Mesendoderm (in vitro differentiated cells): ENCODE measurements around the gene KDM5B.
"Not testable (repeated sequence)": the region's sequence is repeated elsewhere in the genome, so short reads cannot be mapped to it uniquely, and the experiment has no call there.

Source experiments
- DNase-seq: peaks from one replicate; pipeline ENCODE4 v3.0.0; 2013
- H2AK5ac ChIP-seq: 2 replicates; pipeline ENCODE4 v1.6.1; 2013; ENCODE audit warnings: low read length, inconsistent platforms
- H2BK120ac ChIP-seq: 2 replicates; pipeline ENCODE4 v1.6.1; 2013; ENCODE audit warnings: low read depth, mild to moderate bottlenecking, low read length, moderate library complexity, mixed read lengths
- H2BK15ac ChIP-seq: replicated peaks from 2 replicates; pipeline ENCODE4 v1.6.1; 2013; ENCODE audit warnings: low read depth, mild to moderate bottlenecking, moderate library complexity
- H2BK5ac ChIP-seq: 2 replicates; pipeline ENCODE4 v1.6.1; 2013; ENCODE audit warnings: low read length, inconsistent platforms
- H3K18ac ChIP-seq: 2 replicates; pipeline ENCODE4 v1.6.1; 2013; ENCODE audit warnings: mild to moderate bottlenecking, low read length, mixed read lengths
- H3K23ac ChIP-seq: one replicate; pipeline ENCODE4 v1.6.1; 2013; ENCODE audit warnings: low read length
- H3K27ac ChIP-seq: 2 replicates; pipeline ENCODE4 v1.5.1; 2013; ENCODE audit warnings: low read depth, mild to moderate bottlenecking, inconsistent platforms, low read length, moderate library complexity
- H3K27me3 ChIP-seq: 2 replicates; pipeline ENCODE4 v1.6.1; 2013; ENCODE audit warnings: low read length, control low read depth, mild to moderate bottlenecking, inconsistent platforms; ENCODE audit not compliant: insufficient read depth, poor library complexity
- H3K36me3 ChIP-seq: 2 replicates; pipeline ENCODE4 v1.6.1; 2013; ENCODE audit warnings: low read length, inconsistent platforms; ENCODE audit not compliant: control insufficient read depth, insufficient read depth
- H3K4ac ChIP-seq: one replicate; pipeline ENCODE4 v1.6.1; 2013; ENCODE audit warnings: low read depth, mild to moderate bottlenecking, low read length, moderate library complexity
- H3K4me1 ChIP-seq: 2 replicates; pipeline ENCODE4 v1.6.1; 2013; ENCODE audit warnings: low read depth, low read length, inconsistent platforms; ENCODE audit not compliant: control insufficient read depth
- H3K4me2 ChIP-seq: 2 replicates; pipeline ENCODE4 v1.6.1; 2013; ENCODE audit warnings: low read length
- H3K4me3 ChIP-seq: 2 replicates; pipeline ENCODE4 v1.5.1; 2013; ENCODE audit warnings: mild to moderate bottlenecking, low read length
- H3K56ac ChIP-seq: one replicate; pipeline ENCODE4 v1.6.1; 2013; ENCODE audit warnings: low read length
- H3K79me1 ChIP-seq: 2 replicates; pipeline ENCODE4 v1.6.1; 2013; ENCODE audit warnings: low read length, inconsistent platforms
- H3K79me2 ChIP-seq: 2 replicates; pipeline ENCODE4 v1.6.1; 2013; ENCODE audit warnings: mild to moderate bottlenecking, low read length; ENCODE audit not compliant: control insufficient read depth, insufficient read depth
- H3K9ac ChIP-seq: 2 replicates; pipeline ENCODE4 v1.6.1; 2013; ENCODE audit warnings: low read length, inconsistent platforms
- H4K5ac ChIP-seq: one replicate; pipeline ENCODE4 v1.6.1; 2013; ENCODE audit warnings: low read length
- H4K8ac ChIP-seq: one replicate; pipeline ENCODE4 v1.6.1; 2013; ENCODE audit warnings: low read depth, mild to moderate bottlenecking, control low read depth, low read length, moderate library complexity
- WGBS: extraction: QIAGEN DNeasy Blood & Tissue Kit; methylation state at CpG from one replicate; pipeline ENCODE4 v1.1.7; 2013; ENCODE audit warnings: low lambda C conversion rate, missing lambda C conversion rate; ENCODE audit not compliant: insufficient coverage; ENCODE audit errors: extremely low coverage; 5-methylcytosine and 5-hydroxymethylcytosine counted together

KDM5B gene

DNA sequence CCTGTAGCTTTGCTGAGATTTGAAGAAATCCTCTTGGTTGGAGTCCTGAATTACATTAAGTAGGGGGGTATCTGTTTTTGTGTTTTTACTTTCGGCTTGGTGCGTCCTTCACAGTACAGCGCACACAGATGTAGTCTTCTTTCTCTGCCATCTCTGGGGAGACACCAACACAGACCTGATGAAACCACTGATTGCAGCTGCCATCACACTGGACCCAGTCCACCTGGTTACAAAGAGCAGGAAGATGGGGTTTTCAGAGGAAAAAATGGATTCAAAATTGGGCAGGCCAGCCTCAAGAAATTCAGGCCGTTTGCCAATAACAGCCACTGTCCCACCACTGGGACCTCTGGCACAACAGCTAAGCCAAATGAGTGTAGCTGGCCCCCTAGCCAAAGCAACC lies 79.3 kb downstream of the KDM5B start:
- no peak overlapping the region for H3K23ac ChIP-seq
- no peaks in the 10 kb centered on the region for H3K4me1 ChIP-seq
- H3K9ac ChIP-seq: no peak overlapping the region
- H3K4me2 ChIP-seq: no peak overlapping the region
- H3K36me3 ChIP-seq: peaks cover 31% of the 10 kb centered on the region
- DNase-seq: no peak
- H2AK5ac ChIP-seq: no peak overlapping the region
- H3K79me1 ChIP-seq: no peaks in the 10 kb centered on the region
- H2BK5ac ChIP-seq: no peak overlapping the region
- H3K18ac ChIP-seq: no peak overlapping the region
- H4K5ac ChIP-seq: no peak overlapping the region
- no peak overlapping the region for H3K27ac ChIP-seq
- no peak overlapping the region for H4K8ac ChIP-seq
- no peaks in the 10 kb centered on the region for H3K27me3 ChIP-seq
- no peak overlapping the region for H3K56ac ChIP-seq
- H3K79me2 ChIP-seq: no peaks in the 10 kb centered on the region
- no peak overlapping the region for H2BK15ac ChIP-seq
- no peak overlapping the region for H2BK120ac ChIP-seq
- no peak overlapping the region for H3K4me3 ChIP-seq
- no CpG with 5 or more reads among the region's 4 CpGs for WGBS
- H3K4ac ChIP-seq: no peak overlapping the region

GRCh38 chr1:202725526-202725925 lies 82.7 kb downstream of the KDM5B start:
- Histone ChIP-seq H4K8ac (no peak overlapping the region), H2AK5ac (no peak overlapping the region), H3K18ac (no peak overlapping the region), H4K5ac (no peak overlapping the region), H3K23ac (no peak overlapping the region), H3K4ac (no peak overlapping the region), H3K27ac (no peak overlapping the region), H3K4me1 (no peaks in the 10 kb centered on the region), H3K27me3 (no peaks in the 10 kb centered on the region), H3K4me3 (no peak overlapping the region), H3K36me3 (peaks cover 16% of the 10 kb centered on the region), H2BK5ac (no peak overlapping the region), H3K56ac (no peak overlapping the region), H3K79me1 (no peaks in the 10 kb centered on the region), H3K4me2 (no peak overlapping the region), H3K79me2 (no peaks in the 10 kb centered on the region), H3K9ac (no peak overlapping the region), H2BK15ac (no peak overlapping the region), H2BK120ac (no peak overlapping the region)
- no peak for DNase-seq
- WGBS: no CpG with 5 or more reads among the region's 3 CpGs

DNA sequence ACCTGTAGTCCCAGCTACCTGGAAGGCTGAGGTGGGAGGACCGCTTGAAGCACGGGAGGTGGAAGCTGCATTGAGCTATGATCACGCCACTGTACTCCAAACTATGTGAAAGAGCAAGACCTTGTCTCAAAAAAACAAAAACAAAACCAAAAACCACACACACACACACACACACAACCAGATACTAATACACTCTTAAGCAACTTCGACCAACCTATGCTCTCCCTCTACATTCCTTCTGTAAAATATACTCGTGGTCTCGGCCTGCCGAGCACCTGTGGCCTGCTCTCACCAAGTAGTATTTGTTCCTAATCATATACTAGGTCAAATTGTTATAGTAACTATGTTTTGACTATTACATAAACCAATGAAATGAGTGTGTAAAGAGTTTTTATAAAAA lies 84.5 kb downstream of the KDM5B start:
- Histone ChIP-seq H2BK15ac (no peak overlapping the region), H2AK5ac (no peak overlapping the region), H3K27me3 (no peaks in the 10 kb centered on the region), H3K18ac (no peak overlapping the region), H3K4me3 (no peak overlapping the region), H3K27ac (no peak overlapping the region), H3K79me2 (no peaks in the 10 kb centered on the region), H2BK120ac (no peak overlapping the region), H3K4me1 (no peaks in the 10 kb centered on the region), H3K4me2 (no peak overlapping the region), H3K56ac (no peak overlapping the region), H3K23ac (no peak overlapping the region), H4K8ac (no peak overlapping the region), H3K79me1 (no peaks in the 10 kb centered on the region), H3K4ac (no peak overlapping the region), H3K9ac (no peak overlapping the region), H4K5ac (no peak overlapping the region), H2BK5ac (no peak overlapping the region), H3K36me3 (peaks cover 5% of the 10 kb centered on the region)
- DNase-seq: no peak
- WGBS: no CpG with 5 or more reads among the region's 7 CpGs

GRCh38 chr1:202723046-202723445 lies 85.2 kb downstream of the KDM5B start:
- H3K23ac ChIP-seq, H2BK5ac ChIP-seq, H3K79me2 ChIP-seq, H3K36me3 ChIP-seq, H3K4me3 ChIP-seq, H3K4ac ChIP-seq, H3K9ac ChIP-seq, H2AK5ac ChIP-seq, H3K56ac ChIP-seq, H3K4me2 ChIP-seq, H2BK15ac ChIP-seq, H3K79me1 ChIP-seq, H2BK120ac ChIP-seq, H3K27ac ChIP-seq, H4K8ac ChIP-seq, H4K5ac ChIP-seq, H3K27me3 ChIP-seq, DNase-seq, H3K4me1 ChIP-seq, H3K18ac ChIP-seq: not testable (repeated sequence)
- no CpG with 5 or more reads among the region's 6 CpGs for WGBS

DNA sequence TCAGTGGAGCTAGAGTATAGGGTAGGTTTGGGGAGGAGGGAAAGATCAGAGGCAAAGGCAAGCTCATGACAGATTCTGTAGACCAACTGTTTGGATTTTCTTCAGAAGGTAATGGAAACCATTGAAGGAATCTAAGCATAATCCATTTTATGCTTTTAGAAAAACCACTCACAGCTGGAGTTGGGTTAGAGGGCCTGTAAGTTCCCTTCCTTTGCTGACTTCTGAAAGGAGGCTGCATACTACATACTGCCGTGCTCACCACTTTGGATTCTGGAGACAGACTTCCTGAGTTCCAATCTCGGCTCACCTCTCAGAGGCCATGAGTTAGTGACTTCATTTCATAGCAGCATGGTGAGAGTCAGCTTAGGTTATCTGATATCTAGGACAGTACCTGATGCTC lies 91.6 kb downstream of the KDM5B start:
- Histone ChIP-seq H3K27ac (no peak overlapping the region), H3K56ac (no peak overlapping the region), H4K8ac (no peak overlapping the region), H3K79me2 (no peaks in the 10 kb centered on the region), H2AK5ac (no peak overlapping the region), H3K36me3 (no peaks in the 10 kb centered on the region), H2BK15ac (no peak overlapping the region), H2BK120ac (no peak overlapping the region), H3K27me3 (no peaks in the 10 kb centered on the region), H3K23ac (no peak overlapping the region), H3K4me3 (no peak overlapping the region), H3K4ac (no peak overlapping the region), H4K5ac (no peak overlapping the region), H3K4me1 (no peaks in the 10 kb centered on the region), H3K18ac (no peak overlapping the region), H3K9ac (no peak overlapping the region), H2BK5ac (no peak overlapping the region), H3K4me2 (no peak overlapping the region), H3K79me1 (no peaks in the 10 kb centered on the region)
- WGBS: no CpG with 5 or more reads among the region's 2 CpGs
- DNase-seq: no peak

- H3K4me3 ChIP-seq, H3K27me3 ChIP-seq, H3K9ac ChIP-seq, H3K4ac ChIP-seq, H3K18ac ChIP-seq, H2AK5ac ChIP-seq, H2BK15ac ChIP-seq, H3K36me3 ChIP-seq, H3K4me2 ChIP-seq, H3K23ac ChIP-seq, H2BK120ac ChIP-seq, H2BK5ac ChIP-seq, DNase-seq, H4K5ac ChIP-seq, H3K4me1 ChIP-seq, H4K8ac ChIP-seq, H3K56ac ChIP-seq, H3K79me2 ChIP-seq, H3K79me1 ChIP-seq, H3K27ac ChIP-seq: not testable (repeated sequence)
- no CpG with 5 or more reads among the region's 1 CpG for WGBS
These were observed 94.0 kb downstream of the KDM5B start for GRCh38 chr1:202714202-202714601.
